Stimulated activated CD8-positive, alpha-beta memory T cell treated with anti-CD3 and anti-CD28 coated beads, Interleukin-7, amount 100 ng/mL, for 1 hour (primary cell): ENCODE data around the gene PICALM.
"Not testable (repeated sequence)": the region's sequence is repeated elsewhere in the genome, so short reads cannot be mapped to it uniquely, and the experiment has no call there.

ENCODE experiments used
- DNase-seq, 2 donors: peaks; one replicate each; pipeline ENCODE4 v3.0.0-alpha.2; 2020; ENCODE audit warnings: low read depth in 2 of 2

The PICALM gene

GRCh38 chr11:85988780-85989179 is 80.1 kb downstream of the PICALM start:
- DNase-seq: no peak

DNA sequence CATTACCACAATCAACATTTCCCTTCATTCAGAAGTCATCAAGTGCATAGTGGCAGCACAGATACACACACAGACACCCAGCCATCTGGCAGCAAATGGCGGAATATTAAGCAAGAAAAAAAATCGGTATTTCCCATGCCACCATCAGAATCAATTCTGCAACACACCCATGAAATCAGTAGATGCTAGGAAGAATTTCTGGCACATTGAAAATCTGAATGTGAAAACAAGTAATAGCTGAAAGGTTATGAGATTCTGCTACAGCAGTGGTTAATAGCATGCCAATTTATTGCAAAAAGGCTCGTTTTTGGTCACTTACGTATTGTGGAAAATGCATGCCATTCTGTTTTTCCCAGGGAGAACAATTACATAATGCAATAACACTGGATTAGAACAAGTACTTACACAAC is 91.1 kb downstream of the PICALM start:
- no peak for DNase-seq

- DNase-seq: no peak
Observed at GRCh38 chr11:85976525-85976924, 92.4 kb downstream of the PICALM start.

DNA sequence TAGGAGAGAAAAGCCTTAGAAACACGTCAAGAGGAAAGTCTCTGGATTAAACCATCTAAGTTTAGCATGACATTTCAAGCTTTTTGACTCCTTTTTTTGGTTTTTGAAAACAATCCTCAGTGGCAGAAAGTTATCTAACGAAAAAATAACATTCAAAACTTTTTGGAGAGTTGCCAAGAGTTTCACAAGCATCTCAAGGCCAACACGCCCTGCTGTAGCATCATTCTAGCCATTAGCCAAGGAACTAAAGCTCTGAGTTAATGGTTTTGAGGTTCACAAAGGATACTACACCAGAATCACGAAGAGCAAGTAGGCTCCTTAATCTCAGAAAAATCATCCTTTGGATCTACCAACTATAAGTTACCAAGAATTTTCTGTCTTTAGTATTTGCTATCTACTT is 94.8 kb downstream of the PICALM start:
- DNase-seq: no peak

DNA sequence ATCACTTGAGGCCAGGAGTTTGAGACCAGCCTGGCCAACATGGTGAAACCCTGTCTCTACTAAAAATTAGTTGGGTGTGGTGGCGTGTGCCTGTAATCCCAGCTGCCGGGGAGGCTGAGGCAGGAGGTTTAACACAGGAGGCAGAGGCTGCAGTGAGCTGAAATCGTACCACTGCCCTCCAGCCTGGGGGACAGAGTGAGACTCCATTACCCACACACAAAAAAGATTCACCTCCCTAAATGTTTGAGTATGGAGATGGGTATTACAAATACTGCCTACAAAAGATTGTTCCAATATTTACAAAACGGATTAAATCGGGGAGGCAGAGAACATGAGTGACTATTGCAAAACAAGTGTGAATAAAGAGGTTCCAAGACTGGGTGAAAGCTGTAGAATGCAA is 98.3 kb downstream of the PICALM start:
- DNase-seq: no peak

DNA sequence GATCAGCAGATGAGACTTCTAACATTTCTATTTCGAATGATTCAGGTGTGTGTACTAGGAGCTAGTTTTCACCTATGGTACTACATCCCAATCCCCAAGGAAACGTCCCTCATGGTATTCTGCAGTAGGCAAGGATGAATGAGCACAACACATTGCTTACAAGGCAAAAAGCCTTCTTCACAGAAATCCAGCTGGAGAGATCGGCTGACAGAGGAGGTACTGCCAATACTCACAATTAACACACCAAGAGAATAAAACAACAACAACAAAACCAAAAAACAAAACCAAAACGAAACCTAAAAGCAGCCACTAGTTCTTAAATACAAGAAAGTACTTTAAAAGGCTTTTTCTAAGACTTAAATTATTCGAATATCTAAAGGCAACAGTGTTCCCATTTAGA is 101.4 kb downstream of the PICALM start:
- no peak for DNase-seq

DNA sequence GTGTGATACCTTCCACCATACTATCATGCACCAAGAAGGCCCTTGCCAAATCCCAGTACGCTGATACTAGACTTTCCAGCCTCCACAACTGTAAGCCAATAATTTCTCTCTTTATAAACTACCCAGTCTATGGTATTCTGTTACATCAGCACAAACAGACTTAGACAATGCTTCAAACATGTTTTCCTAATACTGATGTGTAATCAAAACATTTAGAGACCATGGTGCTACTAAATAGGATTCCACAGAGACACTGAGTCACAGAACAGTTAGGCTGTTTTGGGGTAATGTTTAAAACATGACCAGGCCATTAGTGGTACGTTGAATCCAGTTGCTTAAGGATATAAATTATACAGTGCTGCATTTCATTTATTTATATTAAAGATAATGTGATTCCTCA is 103.7 kb downstream of the PICALM start:
- DNase-seq: no peak

GRCh38 chr11:85961930-85962363 is 106.9 kb downstream of the PICALM start:
- no peak for DNase-seq

DNA sequence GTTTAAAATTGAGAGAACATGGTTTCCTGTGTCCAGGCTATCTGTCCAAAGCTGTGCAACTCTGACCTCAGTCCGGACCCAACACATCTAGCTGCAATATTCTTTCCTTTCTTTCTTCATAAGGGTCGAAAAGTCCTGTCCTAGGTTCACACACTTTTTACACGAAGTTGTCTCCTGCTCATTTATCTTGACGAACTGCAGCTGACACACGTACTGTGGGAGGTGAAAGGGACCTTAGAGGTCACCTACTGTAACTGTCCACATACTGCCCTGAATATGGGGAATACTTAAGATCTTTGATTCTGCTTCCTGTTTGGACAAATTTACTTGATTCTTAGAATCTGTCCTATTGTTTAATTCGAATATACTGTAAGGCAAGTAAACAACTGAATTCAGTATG is 107.8 kb downstream of the PICALM start:
- no peak for DNase-seq

GRCh38 chr11:85960678-85961077 is 108.2 kb downstream of the PICALM start:
- no peak for DNase-seq

DNA sequence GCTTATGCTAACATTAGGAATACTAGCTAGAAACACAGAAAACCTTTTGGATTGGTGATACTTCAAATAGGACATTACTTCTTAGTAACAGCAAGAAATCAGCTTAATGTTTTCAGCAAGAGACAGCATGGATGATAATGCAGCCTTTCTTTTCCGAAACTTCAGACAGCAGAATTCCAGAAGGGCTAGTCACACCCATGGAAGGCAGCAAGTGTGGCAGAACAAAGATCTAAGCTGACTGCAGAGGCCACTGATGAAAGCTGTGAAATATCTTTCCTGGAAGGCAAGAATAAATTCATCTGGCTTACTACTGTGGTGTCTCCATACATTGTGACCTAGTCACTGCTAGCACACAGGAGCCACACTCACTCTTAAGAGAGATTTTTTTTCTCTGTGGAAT is 113.4 kb downstream of the PICALM start:
- DNase-seq: no peak

DNA sequence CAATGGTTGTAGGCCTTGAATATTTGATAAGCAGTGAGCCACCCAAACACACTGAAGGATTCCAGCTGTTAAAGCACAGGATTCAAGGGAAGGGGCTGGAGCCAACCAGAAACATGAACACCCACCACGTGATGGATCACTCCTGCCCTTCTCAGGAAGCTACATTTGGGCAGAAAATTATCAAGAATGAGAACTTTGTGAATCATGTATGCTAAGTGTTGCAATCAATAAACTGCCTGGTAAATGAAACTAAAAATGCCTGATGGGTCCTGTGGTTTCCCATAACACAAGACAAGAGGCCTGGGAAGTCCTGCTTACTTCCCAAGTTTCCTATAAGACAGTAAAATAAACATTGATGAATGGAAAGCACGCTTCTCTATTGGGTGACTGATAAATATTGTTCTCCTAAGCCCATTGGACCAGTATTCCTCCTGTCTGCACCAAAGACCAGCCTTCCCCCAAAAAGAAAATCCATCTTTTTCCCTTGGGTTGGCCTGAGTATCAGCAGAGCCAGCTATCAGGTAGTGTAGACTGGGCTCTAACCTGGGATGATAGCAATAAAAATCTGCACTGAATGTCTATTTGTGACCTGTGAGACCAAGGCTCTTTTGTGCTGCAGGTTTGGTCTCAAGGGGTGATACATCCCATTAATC is 115.3 kb downstream of the PICALM start:
- no peak for DNase-seq

GRCh38 chr11:85952108-85952485 is 116.8 kb downstream of the PICALM start:
- not testable (repeated sequence) for DNase-seq

DNA sequence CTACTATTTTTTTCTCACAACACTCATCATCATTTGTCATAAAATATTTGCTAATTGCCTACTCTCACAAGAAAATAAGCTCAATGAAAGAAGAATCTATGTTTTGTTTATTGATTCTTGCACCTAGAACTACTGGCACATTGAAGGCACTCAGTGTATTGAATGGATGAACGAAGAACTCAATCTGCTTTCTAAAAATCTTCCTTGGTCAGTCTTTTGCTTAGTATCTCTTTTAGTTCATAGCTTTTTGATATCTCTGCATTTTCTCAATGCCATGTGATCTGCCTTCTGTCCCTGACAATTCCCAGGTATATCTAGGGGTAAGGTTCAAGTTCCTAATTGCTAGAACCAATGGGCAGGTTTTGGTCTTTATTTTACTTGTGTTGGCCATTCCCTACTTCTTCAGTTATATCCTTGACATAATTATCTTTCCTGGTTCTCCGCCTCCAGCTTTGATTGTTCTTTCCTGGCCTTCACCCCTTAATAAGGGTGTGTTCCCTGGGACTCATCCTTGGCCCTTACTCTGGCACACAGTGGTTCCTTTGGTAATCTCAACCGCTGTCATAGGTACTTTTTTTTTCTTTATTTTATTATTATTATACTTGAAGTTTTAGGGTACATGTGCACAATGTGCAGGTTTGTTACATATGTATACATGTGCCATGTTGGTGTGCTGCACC is 117.3 kb downstream of the PICALM start:
- no peak for DNase-seq

DNA sequence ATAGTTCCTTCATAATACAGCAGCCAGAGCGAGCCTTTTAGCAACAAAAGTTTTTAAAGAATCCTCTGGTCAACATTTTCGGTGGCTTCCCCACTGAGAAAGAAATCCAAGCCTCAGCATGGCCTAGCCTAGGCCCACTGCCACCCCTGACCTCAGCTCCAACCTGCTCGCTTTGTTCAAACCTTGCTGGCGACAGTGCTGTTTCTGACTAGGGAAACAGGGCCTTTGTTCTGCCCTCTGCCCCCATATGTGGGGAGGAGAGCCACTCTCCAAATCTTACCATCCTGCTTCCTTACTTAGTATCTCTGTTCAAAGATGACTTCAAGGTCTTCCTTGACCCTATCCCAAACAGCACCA is 117.9 kb downstream of the PICALM start:
- DNase-seq: no peak

DNA sequence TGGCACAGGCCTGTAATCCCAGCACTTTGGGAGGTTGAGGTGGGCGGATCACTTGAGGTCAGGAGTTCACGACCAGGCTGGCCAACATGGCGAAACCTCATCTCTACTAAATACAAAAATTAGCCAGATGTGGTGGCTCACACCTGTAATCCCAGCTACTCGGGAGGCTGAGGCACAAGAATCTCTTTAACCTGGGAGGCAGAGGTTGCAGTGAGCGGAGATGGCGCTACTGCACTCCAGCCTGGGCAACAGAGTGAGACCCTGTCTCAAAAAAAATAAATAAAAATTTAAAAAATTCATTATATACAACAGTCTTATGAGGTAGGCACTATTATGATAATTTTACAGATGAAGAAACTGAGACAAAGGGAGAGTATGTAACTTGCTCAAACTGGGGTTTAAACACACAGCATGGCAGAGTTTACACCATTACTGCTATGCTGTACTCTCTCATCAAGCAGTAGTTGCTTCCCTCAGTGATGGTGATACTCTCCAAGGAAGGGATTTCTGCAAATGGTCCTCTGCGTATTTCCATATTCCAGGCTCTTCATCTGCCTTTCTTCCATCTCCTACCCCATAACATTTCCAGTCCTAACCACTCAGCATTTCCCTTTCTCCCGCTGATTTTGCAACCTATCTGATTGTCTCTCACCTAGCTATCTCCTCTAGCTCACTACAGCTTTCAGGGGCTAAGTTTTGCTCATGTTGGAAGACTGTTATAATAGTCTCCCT is 118.4 kb downstream of the PICALM start:
- DNase-seq: no peak

DNA sequence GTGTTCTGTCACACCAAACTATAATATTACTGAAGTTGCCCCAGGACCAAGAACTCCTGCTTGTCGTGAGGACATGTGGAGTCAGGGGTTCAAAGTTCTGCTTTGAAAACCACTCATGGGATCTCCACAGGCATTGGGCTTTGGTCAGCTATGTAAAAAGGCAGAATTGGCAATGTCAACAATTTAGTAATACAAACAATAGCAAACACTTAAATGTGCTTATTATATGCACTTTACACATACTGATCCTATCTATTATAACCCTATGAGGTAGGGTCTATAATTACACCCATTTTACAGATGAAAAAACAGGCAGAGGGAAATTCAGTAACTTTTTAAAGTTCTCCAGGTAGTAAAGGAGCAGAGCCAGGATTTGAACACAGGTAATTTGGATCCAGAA is 119.1 kb downstream of the PICALM start:
- DNase-seq: no peak

GRCh38 chr11:85948884-85949283 is 120.0 kb downstream of the PICALM start:
- no peak for DNase-seq

DNA sequence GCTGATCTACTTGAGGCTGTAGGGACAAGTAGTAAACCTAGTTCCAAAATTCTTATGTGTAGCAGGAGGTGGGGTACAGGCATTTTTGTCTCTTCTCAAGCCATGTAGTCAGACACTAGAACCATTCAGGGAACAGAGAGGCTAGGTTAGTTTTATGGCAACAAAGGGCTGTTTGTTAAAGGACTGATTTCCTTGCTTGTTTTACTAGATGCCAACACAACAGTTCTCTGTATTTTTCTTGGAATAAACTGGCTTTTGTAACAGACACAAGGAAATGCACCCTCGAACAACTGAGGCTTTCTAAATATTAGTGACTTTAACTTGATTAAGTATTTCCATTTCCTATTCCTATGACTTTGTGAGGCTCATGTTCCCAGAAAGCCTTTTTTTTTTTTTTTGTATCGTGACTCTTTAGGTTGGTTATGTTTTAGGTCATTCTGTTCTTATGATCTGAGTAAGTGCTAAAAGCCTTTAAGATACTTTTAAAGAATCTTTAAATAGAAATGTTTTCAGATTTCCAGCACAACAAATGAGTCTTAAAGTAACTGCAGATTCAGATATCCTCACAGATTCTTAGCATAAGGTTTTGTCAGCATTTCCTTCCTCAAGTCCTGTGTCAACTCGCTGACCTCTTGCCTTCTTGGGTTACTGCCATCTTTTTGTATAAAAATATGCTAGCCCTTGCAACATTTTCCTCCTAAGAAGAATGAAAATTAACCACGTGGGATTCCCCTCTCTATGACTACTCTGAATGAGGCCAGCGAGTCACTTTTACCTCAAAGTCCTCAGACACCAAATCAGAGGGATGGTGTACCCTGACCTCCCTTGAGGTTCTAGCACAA is 121.2 kb downstream of the PICALM start:
- DNase-seq: no peak

GRCh38 chr11:85946221-85946620 is 122.7 kb downstream of the PICALM start:
- DNase-seq: no peak

DNA sequence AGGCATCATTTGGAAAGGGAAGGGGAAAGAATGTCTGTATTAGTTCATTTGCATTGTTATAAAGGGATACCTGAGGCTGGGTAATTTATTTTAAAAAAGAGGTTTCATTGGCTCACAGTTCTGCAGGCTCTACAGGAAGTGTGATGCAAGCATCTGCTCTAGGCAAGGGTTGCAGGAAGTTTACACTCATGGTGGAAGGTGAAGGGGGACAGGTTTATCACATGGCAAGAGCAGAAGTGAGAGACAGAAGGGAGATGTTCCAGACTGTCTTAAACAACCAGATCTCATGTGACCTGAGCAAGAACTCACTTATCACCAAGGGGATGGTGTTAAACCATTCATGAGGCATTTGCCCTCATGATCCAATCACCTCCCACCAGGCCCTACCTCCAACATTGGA is 123.1 kb downstream of the PICALM start:
- no peak for DNase-seq

DNA sequence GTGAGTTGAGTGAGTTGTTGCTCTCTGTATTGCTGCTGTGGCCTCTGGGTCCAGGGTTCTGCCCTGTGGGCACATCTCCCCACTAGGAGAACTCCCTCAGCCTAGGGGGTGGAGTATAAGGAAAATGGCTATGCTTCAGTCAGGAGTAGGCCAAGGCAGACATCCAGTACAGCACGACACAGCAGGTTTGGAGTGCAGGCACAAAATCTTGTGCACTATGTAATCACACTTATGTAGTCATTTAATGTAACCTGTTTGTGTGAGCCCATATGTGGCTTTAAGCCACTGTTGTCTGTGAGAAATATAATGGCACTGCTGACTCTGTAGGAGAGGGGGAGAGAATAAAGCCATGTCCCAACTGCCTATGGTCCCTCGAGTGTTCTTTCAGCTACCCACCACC is 123.6 kb downstream of the PICALM start:
- DNase-seq: no peak
